Endothelial cell of umbilical vein (primary cell): Measurements from ENCODE around the gene CEP250. TPM values are rescaled to one million over a fixed set of nuclear protein-coding genes. Genes with fewer than 3 reads are reported as not detected.

Experiments
- BruUV-seq: library from RNA; stranded (reverse); fragments of 400-500 nt; replicated peaks from 2 replicates; lab custom pipeline; 2021; lab: Mats Ljungman, UMichigan
- CTCF ChIA-PET: fragments of 300-600, 350-600 bp; sonication (Branson Sonifier 250); formaldehyde crosslinking; loops from one replicate; lab custom pipeline; 2021; ENCODE audit warnings: antibody characterized with exemption, inconsistent platforms; lab: Charles Lee
- POLR2A ChIA-PET: fragments of 300-600, 350-600 bp; sonication (Branson Sonifier 250); formaldehyde crosslinking; loops from one replicate; lab custom pipeline; 2021; ENCODE audit warnings: antibody characterized with exemption, inconsistent platforms; lab: Charles Lee
- DNase-seq: peaks from one replicate; pipeline ENCODE4 v3.0.0-alpha.2; 2011; ENCODE audit warnings: low read depth, low spot score
- FAIRE-seq: peaks from 2 replicates; lab custom pipeline; 2011; peaks lifted over from hg19 to GRCh38; lab: Jason Lieb, UNC
- H2AFZ ChIP-seq: 2 replicates; pipeline ENCODE4 v1.6.0; 2012; ENCODE audit warnings: low read depth, low read length, control low read depth, inconsistent platforms
- H3K27ac ChIP-seq: 2 replicates; pipeline ENCODE4 v1.5.1; 2011; ENCODE audit warnings: low read depth, mild to moderate bottlenecking, control low read depth, low read length, moderate library complexity; ENCODE audit not compliant: insufficient read depth
- H3K27me3 ChIP-seq, 2 experiments: 2 replicates each; pipeline versions ENCODE4 v1.6.0 to v1.6.1; 2011; ENCODE audit warnings: low read length in 2 of 2, mixed read lengths in 1 of 2; ENCODE audit not compliant: control insufficient read depth in 2 of 2, insufficient read depth in 2 of 2
- H3K36me3 ChIP-seq, 2 experiments: 2 replicates in 1 of 2; 3 replicates in 1 of 2; pipeline ENCODE4 v1.5.1; 2011; ENCODE audit warnings: low read length in 2 of 2, mild to moderate bottlenecking in 1 of 2, moderate library complexity in 1 of 2; ENCODE audit not compliant: control insufficient read depth in 2 of 2, insufficient read depth in 2 of 2; ENCODE audit errors: extremely low read depth in 1 of 2
- H3K4me1 ChIP-seq: 3 replicates; pipeline ENCODE4 v1.5.1; 2011; ENCODE audit warnings: mild to moderate bottlenecking, low read length; ENCODE audit not compliant: control insufficient read depth, insufficient read depth; ENCODE audit errors: extremely low read depth
- H3K4me2 ChIP-seq: 2 replicates; pipeline ENCODE4 v1.6.1; 2011; ENCODE audit warnings: low read length, control low read depth, mixed read lengths; ENCODE audit not compliant: insufficient read depth
- H3K4me3 ChIP-seq, 3 experiments: fragments of 200-600 bp in 1 of 3; sonication (generic), shearing (Covaris generic) in 1 of 3; replicated peaks in 1 of 3; 2 replicates each; pipeline ENCODE4 v1.5.1; 2011 to 2016; ENCODE audit warnings: control low read depth in 3 of 3, low read length in 3 of 3, mild to moderate bottlenecking in 2 of 3, inconsistent platforms in 1 of 3, low read depth in 1 of 3, moderate library complexity in 1 of 3; ENCODE audit not compliant: insufficient read depth in 1 of 3
- H3K79me2 ChIP-seq: 2 replicates; pipeline ENCODE4 v1.6.0; 2012; ENCODE audit warnings: low read length, inconsistent platforms; ENCODE audit not compliant: control insufficient read depth, insufficient read depth
- H3K9ac ChIP-seq: replicated peaks from 2 replicates; pipeline ENCODE3; 2011; ENCODE audit warnings: low read length, control low read depth; ENCODE audit not compliant: insufficient read depth; ENCODE audit errors: extremely low read depth
- H3K9me1 ChIP-seq: replicated peaks from 3 replicates; pipeline ENCODE4 v1.6.0; 2011; ENCODE audit warnings: mild to moderate bottlenecking, low read length; ENCODE audit not compliant: control insufficient read depth, insufficient read depth; ENCODE audit errors: extremely low read depth
- H3K9me3 ChIP-seq: replicated peaks from 2 replicates; pipeline ENCODE4 v1.5.1; 2012; ENCODE audit warnings: low read length, inconsistent platforms; ENCODE audit not compliant: control insufficient read depth, insufficient read depth
- H4K20me1 ChIP-seq: replicated peaks from 2 replicates; pipeline ENCODE3; 2011; ENCODE audit warnings: mild to moderate bottlenecking, low read length; ENCODE audit not compliant: control insufficient read depth, insufficient read depth; ENCODE audit errors: extremely low read depth
- EZH2 ChIP-seq: IDR thresholded peaks from 2 replicates; pipeline ENCODE4 v1.6.1; 2012; ENCODE audit warnings: borderline replicate concordance, low read depth, mild to moderate bottlenecking, moderate library complexity, low read length, inconsistent platforms; ENCODE audit not compliant: severe bottlenecking
- FOS ChIP-seq: IDR thresholded peaks from 2 replicates; pipeline ENCODE4 v1.6.1; 2011; ENCODE audit warnings: mild to moderate bottlenecking, low read length, moderate library complexity, borderline replicate concordance; ENCODE audit not compliant: insufficient read depth
- GATA2 ChIP-seq: IDR thresholded peaks from 2 replicates; pipeline ENCODE4 v1.7.0; 2011; ENCODE audit warnings: low read depth, mild to moderate bottlenecking, moderate library complexity, mixed read lengths, low read length; ENCODE audit not compliant: insufficient read length, insufficient read depth
- JUN ChIP-seq: IDR thresholded peaks from 2 replicates; pipeline ENCODE4 v1.6.1; 2011; ENCODE audit warnings: borderline replicate concordance, low read depth; ENCODE audit not compliant: insufficient read length, insufficient read depth
- MAX ChIP-seq: IDR thresholded peaks from 2 replicates; pipeline ENCODE4 v1.6.1; 2011; ENCODE audit not compliant: insufficient read depth, insufficient read length
- MYC ChIP-seq: IDR thresholded peaks from one replicate; pipeline ENCODE4 v1.6.1; 2011; ENCODE audit warnings: mild to moderate bottlenecking, low read depth, low read length
- POLR2A ChIP-seq: IDR thresholded peaks from 2 replicates; pipeline ENCODE4 v1.6.1; 2012; ENCODE audit warnings: low read depth, mild to moderate bottlenecking, control low read depth, low read length
- POLR2AphosphoS5 ChIP-seq: IDR thresholded peaks from 2 replicates; pipeline ENCODE4 v1.6.1; 2012; ENCODE audit warnings: low read depth, mild to moderate bottlenecking, control low read depth, low read length, moderate library complexity; ENCODE audit not compliant: insufficient read depth
- dilution Hi-C: fragments of 300-500 bp; cut with MboI; formaldehyde crosslinking; loops from one replicate; pipeline ENCODE4 v1.15.0; 2019; ENCODE audit warnings: low sequenced_read_pairs; ENCODE audit not compliant: extremely low pct_ligation_motif_present
- intact Hi-C: fragments of 100-400 bp; cut with micrococcal nuclease; formaldehyde crosslinking; loops from one replicate; pipeline ENCODE4 v1.10.0; 2022
- polyA plus RNA-seq, 4 experiments: library from polyadenylated mRNA; depleted of rRNA in 3 of 4; stranded (reverse) in 3 of 4; unstranded in 1 of 4; fragments of >200 nt; gene quantifications; 2 replicates each; pipeline versions ENCODE4 v1.2.1 to v1.2.3, GENCODE V29; 2011 to 2012; ENCODE audit warnings: missing spikeins in 1 of 4
- total RNA-seq: library from RNA; stranded (reverse); gene quantifications from 2 replicates; pipeline ENCODE4 v1.2.3, GENCODE V29; 2021
- TF ChIP-seq, protein P1 (sequence below), 2 donors: IDR thresholded peaks; 1 replicate in 1 of 2; 2 replicates in 1 of 2; pipeline ENCODE4 v1.5.1; 2011; ENCODE audit warnings: low read length in 2 of 2, mild to moderate bottlenecking in 2 of 2, moderate library complexity in 2 of 2, control low read depth in 1 of 2, inconsistent platforms in 1 of 2, low read depth in 1 of 2; ENCODE audit not compliant: insufficient read depth in 1 of 2; ENCODE audit errors: extremely low read depth in 1 of 2

CEP250 gene
- total and polyA plus RNA-seq, 2 donors (not counting 3 experiments of a cell fraction or from before 2014, with no cell fraction given): 5.3 to 58.9 TPM

DNA sequence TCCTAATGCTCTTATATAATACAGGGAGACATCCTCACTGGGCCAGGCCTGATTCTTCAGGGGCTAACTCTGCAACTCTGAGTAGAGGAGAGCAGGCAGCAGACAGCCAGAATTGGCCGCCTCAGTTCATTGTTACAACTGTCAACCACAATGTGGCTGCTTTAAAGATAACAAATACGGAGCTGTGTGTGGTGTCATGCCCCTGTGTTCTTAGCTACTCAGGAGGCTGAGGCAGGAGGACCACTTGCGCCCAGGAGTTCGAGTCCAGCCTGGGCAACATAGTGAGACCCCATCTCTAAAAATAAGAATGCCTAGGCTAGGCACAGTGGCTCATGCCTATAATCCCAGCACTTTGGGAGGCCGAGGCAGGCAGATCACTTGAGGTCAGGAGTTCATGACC, 34.3 kb downstream of the CEP250 start:
- CTCF ChIA-PET: no interaction called here
- H4K20me1 ChIP-seq: no peaks in the 10 kb centered on the region
- BruUV-seq: no TSS peak

More for the DNA sequence above, 34.3 kb downstream of the CEP250 start:
- POLR2A ChIA-PET: no interaction called here
- Histone ChIP-seq H3K27ac (no peak overlapping the region), H3K4me3 (no peak overlapping the region), H3K9me1 (no peaks in the 10 kb centered on the region), H3K9ac (no peak overlapping the region), H3K4me1 (peaks cover 8% of the 10 kb centered on the region), H3K27me3 (no peaks in the 10 kb centered on the region), H3K36me3 (peaks cover 6 to 27% of the 10 kb centered on the region in 2 experiments), H2AFZ (no peak overlapping the region), H3K79me2 (no peaks in the 10 kb centered on the region), H3K9me3 (no peaks in the 10 kb centered on the region), H3K4me2 (no peak overlapping the region)
- no peak for TF ChIP-seq FOS
- TF ChIP-seq MYC: no peak
- no peak for TF ChIP-seq POLR2A
- TF ChIP-seq GATA2: no peak
- no peak for TF ChIP-seq MAX
- TF ChIP-seq EZH2: no peak
- no peak for TF ChIP-seq POLR2AphosphoS5
- TF ChIP-seq, protein P1, sequence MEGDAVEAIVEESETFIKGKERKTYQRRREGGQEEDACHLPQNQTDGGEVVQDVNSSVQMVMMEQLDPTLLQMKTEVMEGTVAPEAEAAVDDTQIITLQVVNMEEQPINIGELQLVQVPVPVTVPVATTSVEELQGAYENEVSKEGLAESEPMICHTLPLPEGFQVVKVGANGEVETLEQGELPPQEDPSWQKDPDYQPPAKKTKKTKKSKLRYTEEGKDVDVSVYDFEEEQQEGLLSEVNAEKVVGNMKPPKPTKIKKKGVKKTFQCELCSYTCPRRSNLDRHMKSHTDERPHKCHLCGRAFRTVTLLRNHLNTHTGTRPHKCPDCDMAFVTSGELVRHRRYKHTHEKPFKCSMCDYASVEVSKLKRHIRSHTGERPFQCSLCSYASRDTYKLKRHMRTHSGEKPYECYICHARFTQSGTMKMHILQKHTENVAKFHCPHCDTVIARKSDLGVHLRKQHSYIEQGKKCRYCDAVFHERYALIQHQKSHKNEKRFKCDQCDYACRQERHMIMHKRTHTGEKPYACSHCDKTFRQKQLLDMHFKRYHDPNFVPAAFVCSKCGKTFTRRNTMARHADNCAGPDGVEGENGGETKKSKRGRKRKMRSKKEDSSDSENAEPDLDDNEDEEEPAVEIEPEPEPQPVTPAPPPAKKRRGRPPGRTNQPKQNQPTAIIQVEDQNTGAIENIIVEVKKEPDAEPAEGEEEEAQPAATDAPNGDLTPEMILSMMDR (IDR thresholded peaks at IDR 0.05; ENCODE audit: extremely low read depth in 1 of 2, insufficient read depth in 1 of 2, low read depth in 1 of 2, low read length in 2 of 2): no peak
- no peak for TF ChIP-seq JUN
- FAIRE-seq (no peak), DNase-seq (no peak)
- intact Hi-C loops: no loop called here
- dilution Hi-C loops: no loop called here
